Midbrain (tissue), 1 donor: ENCODE measurements around the gene PRDM10.
"Not testable (repeated sequence)": the region's sequence is repeated elsewhere in the genome, so short reads cannot be mapped to it uniquely, and the experiment has no call there.

ENCODE experiments used
- DNase-seq: peaks from one replicate; lab custom pipeline; 2025; lab: John Stamatoyannopoulos, UW

The PRDM10 gene

DNA sequence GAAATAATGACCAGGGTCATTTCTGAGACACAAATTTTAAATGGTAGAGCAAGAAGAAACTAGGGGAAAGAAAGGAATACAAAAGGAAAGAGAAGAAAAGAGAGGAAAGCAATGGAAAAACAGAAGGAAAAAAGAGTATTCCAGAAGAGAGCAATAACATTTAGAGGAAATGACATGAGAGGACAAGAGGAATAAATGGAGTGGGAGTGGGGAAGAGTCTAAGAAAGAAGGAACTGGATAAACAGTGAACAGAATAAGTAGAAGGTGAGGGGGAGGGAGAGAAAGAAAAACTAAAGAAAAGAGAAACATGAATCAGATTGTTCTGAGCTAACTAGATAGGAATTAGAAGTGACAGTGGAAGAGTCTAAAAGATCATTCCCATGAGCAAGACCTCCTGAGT is 28.4 kb downstream of the PRDM10 start:
- no peak for DNase-seq

DNA sequence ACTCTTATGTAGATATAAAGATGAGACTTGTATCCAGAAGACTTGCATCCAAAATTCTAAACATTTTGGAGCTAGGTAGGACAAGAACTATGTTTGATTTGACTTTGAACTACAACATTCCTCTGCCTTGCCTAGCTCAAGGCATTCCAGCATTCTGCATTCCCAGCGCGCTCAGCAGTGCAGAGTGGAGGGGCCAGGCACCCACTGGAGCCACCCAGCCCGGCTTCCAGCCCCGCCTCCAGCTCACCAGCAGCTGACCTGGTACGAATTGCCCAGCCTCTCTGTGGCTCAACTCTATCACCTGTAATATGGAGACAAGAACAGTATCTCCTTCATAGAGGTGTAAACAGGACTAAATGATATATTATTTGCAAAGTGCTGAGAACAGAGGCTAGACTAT is 28.8 kb downstream of the PRDM10 start:
- DNase-seq = no peak

DNA sequence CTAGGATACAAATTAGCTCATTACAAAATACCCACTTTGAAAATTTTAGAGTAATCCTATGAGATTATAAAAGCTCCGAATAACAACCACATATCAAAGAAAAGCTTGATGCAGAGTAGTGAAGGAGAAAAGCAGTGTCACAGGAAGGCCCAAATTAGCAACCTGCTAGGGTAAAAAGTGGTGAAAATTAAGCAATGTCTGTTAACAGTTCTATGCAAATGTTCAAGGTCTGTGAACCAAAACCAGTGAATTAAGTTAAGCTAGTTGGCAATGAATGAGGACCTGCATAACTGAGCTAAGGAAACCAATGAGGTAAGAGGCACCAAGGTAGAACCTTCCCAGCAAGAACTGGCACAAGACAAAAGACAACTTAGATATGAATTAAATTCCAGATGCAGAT is 29.6 kb downstream of the PRDM10 start:
- no peak for DNase-seq

DNA sequence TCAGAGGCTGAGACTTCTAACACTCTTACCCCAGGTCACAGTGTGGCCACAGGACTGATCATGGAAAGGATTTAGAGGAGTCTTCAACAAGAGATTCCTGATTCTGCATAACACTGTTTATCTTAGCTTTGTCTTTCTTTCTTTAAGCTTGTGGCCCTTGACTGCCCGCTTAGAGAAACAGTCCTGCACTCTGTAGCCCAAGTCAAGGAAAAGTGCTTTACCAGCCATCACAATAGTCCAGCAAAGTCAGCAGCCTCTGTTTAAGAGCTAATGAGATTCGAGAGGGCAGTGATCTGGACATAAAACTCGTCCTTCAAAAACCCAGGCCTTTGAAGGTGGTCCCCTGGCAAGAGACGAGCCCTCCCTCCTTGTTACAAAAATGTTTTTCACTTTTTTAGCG is 30.0 kb downstream of the PRDM10 start:
- DNase-seq = no peak

DNA sequence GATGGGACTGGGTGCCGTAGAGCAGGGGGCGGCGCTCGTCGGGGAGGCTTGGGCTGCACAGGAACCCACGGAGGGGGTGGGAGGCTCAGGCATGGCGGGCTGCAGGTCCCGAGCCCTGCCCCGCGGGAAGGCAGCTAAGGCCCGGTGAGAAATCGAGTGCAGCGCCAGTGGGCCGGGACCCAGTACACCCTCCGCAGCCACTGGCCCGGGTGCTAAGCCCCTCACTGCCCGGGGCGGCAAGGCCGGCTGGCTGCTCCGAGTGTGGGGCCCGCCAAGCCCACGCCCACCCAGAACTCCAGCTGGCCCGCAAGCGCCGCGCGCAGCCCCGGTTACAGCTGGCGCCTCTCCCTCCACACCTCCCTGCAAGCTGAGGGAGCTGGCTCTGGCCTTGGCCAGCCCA is 30.8 kb downstream of the PRDM10 start:
- not testable (repeated sequence) for DNase-seq

DNA sequence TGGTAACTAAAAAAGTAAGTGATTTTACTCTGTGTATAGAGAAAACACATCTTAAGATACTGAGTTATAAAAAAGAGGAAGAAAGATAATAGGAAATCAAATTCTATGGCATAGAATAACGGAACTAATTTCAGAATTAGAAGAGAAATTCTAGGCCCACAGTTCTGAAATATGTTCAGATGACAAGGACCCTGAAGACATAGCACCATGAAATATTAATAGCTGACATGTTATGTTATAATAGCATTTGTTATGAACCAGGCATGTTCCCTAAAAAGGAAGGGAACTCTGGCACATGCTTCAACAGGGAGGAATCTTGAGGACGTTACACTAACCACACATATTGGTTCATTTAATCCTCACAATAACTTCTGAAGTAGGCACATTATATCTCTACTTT is 32.7 kb downstream of the PRDM10 start:
- DNase-seq = no peak

DNA sequence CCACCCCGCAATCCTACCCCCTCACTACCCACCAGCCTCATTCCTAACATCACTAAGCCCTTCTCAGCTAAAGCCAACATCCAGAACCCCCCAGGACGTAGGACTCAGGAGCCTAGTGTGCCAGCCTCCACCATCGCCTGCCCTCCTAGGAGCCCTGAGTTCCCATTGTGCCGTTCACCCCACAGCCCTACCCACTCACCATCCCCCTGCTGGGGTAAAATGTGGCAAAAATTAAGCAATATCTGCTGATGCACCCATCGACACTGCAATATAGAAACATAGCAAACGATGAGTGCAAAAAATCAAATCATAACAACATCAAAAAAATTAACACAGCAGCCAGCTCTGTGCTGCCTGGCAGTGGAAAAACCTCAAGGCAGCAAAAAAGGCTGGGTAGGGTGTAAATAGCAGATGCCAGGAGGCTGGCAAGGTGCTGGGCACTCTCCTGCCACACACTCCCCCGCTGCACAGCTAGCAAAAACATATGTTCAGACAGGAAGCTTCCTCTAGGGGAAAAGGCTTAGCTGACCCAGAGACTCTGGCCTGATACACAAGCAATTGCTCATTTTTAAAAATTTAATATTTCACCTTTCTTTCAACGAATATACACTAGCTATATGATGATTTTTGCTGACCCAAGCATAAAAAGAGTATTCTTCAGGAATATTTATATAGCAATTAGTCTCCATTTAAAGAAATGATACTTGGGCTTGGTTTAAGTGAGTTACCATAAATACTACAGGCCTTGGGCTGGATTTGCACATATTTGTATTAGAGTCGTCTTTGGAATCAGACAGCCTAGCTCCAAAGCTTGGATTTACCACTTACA is 33.8 kb downstream of the PRDM10 start:
- no peak for DNase-seq

DNA sequence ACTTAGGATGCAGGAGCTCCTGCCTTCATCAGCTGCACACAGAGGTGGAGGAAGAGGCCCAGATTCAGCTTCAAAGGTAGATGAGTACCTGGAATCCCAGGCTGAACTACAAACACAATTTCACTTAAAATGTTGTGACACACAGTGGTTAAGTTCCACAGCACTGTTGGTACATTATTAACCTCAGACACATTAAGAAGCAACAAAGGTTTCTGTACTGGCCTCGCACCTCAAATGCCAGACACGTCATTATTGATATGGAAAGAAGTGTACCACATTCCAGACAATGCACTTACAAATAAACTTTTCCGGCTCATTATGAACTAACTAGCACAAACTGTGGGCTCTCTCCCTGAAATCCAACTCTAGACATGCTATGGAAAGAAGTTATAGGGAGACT is 34.6 kb downstream of the PRDM10 start:
- DNase-seq = no peak

DNA sequence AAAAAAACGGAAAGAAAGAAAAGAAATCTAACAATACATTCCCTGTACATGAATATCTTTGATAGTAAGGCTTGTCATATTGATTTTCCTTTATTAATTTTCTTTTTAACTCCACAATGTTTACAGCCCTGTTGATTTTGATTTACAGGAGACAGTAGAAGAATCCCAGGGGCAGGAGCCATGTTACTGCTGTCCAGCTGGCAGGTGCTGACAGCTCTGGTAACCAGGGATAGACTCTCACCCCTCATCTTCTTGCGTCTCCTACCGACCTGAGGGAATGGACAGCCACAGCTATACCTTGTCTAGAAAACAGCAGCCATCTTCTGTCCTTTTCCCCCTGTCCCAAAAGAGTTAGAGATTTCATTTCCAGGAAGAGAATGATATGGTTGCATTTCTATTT is 37.4 kb downstream of the PRDM10 start:
- DNase-seq = no peak

DNA sequence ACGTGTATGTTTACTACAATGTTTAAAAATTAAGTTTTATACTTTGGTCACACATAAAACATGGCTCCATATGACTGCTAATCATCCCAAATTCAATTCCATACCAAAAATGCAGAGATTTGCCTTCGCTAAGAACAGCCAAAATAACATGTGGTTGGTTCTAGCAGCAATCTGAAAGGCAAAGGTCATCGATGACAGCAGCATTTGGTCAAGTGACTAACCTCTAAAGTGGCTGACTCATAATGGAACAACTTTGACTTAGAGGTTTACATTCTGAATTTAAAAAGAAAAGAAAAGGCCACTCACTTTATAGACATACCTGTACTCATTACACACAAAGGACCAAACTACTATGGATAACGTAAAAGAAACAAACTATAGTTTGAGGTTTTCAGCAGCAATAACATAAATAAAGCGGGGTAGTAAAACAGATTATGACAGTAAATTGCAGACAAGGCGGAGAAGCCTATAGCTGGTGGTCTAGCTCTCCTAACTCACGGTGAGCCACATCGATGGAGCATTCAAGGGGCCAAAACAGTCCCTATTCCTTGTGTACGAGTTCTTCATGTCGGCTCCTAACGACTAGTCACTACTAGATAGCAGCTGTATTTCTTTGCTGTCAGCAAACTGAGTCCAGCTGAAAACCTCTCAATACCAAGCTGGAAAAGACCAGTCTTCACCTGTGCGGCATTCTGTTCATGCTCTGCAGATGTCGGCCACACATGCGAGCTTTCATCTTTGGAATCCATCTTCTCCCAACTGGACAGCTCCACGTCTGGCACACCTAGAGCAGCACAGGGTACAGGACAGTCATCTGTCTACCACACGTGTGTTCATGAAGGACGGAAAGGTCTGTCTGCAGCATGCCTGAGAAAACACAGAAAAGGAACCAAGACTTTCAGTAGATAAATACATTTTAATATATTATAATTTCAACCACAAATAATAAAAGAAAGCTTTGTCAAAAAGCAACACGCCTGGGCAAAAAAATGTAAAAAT is 42.1 kb downstream of the PRDM10 start:
- DNase-seq = no peak

DNA sequence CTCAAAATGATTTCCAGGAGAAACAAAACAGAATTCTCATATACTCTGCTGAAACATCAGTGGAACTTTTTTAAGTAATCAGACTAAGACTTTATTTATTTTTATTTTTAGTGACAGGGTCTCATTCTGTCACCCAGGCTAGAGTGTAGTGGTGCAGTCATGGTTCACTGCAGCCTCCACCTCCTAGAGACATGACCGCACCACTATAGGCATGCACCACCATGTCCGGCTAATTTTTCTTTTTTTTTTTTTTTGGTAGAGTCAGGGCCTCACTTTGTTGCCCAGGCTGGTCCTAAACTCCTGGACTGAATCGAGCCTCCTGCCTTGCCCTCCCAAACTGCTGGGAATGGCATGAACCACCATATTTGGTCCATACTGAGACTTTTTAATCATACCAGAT is 42.9 kb downstream of the PRDM10 start:
- no peak for DNase-seq

DNA sequence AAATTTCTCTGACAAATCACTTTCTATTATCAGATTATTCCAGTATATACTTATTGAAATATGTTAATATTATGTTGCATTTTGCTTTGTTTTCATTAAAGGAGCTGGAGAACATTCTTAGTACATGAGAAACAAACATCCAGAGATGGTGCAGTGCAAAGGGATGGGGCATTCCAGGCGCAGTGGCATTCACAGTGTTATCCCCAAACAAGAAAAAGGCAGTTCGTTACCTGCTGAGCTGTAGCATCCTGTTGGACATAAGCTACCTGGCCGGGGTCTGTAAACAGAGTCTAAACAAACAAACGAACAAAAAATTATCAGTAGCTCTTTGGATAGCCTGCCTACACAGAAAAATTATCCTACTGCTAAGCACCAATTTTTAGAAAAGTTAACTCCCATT is 47.4 kb downstream of the PRDM10 start:
- no peak for DNase-seq

DNA sequence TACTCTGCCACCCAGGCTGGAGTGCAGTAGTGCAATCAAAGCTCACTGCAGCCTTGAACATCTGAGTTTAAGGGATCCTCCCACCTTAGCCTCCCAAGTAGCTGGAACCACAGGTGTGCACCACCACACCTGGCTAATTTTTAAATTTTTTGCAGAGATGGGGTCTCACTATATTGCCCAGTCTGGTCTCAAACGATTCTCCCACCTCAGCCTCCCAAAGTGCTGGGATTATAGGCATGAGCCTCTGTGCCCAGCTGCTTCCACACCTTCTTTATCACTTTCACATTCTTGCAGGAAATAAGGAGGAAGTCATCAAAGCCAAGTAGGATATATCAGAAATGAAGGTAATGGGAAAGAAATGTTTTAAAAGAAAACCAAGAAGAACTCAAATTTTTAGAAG is 47.9 kb downstream of the PRDM10 start:
- DNase-seq = not testable (repeated sequence)

DNA sequence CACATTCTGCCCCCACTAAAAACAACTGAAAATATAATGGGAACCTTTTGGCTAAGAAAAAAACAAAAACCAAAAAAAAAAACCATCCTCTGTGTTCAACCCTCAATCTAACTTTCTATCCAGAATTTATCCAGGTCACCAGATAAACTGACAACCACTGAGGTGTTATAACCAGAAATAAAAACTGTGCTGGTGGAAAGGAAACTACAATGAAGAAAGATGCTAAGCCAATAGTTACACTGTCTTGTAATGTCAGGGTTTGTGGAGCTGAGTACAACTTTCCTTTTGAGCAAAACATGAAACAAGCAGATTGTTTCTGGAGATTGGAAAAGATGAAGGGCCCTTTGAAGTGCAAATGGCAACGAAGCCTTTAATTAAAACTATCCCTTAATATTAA is 50.8 kb downstream of the PRDM10 start:
- DNase-seq = no peak

DNA sequence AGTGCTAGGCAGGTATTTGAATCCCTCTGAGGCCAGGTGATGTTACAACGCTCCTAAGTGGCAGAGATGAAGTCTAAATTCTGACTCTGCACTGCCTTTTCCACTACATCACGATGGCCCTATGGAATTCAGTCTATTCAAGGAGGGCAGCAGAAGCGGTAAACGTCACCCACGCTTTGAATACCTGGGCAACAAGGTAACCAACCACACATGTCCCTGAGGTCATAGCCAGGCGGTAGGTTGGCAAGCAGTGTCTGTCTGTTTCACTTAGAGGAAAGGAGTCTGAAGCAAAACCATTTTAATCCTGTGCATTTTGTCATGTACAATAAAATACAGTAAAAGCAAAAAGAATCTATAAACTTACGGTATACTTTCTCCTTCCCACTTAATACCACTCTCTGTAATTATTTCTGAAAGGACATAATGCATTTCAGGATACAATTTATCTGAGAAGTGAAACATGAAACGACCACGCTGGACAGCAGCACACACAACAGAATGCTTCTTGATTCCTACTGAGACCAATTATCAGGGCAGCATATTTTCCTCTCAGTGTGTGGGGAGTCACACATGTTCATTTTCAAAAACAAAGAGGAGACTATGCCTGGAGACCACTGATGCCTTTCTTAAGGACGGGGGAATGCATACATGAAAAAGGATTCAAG is 51.3 kb downstream of the PRDM10 start:
- DNase-seq = no peak

DNA sequence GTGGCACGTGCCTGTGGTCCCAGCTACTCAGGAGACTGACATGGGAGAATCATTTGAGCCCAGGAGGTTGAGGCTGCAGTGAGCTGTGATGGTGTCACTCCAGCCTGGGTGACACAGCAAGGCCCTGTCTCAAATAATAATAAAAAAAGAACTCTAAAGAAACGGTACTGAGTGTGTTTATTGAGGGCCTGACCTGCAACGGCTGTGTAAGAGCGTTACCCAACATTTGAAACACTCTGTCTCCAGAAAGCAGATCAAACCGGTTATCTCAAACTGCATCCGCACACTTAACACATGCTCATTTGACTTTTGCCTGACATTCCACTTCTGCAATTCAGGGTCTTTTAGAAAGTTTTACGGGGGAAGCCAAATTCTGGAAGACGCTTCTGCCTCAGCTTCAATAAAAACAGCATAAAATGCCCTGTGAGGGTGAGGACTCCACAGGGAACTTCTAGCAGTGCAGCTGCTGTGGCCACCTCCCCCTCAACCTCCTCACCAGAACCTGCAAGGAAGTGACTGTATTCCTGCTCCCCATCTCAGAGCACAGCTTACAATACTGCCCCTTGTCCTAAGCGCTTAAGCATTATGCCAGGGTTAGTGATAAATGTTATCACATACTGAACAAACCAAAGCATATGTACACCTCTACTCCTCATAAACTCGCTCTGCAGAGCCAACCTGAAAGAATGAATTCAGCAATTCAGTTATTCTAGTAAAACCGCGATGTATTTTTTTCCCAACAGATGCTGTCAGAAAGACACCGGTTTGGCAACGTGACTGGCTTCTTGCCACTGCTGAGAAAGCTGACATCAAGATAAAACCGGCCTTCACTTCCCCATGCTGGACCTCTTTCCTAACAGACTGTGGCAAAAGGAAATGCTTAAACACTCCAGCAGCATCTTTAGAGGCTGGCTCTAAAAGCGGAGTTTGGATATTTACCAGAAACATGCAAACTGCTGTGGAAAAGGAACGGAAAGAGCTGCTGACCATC is 52.2 kb downstream of the PRDM10 start:
- peak; percentile 21 for DNase-seq

DNA sequence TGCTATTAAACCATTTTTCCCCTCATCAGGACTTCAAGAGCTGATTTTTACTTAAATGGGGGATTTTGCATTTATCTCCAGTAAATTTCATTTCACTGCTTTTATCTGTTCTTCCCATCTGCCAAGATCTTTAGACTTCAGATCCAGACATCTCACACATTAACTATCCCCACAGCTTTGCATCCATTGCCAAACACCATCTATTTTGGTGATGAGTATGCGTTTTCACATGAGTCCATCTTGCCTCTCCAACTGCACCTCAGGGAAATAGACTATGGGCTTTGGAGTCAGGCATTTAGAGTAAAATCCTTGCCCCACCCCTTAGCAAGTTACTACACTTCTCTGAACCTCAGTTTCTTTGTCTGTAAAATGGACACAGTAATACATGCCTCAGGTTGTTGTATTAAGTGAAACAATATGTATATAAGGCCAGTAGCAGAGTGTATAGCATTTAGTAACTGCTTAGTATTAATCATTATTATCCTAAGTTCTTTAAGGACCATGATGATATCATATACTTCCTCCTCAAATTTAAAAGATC is 53.6 kb downstream of the PRDM10 start:
- DNase-seq = no peak

DNA sequence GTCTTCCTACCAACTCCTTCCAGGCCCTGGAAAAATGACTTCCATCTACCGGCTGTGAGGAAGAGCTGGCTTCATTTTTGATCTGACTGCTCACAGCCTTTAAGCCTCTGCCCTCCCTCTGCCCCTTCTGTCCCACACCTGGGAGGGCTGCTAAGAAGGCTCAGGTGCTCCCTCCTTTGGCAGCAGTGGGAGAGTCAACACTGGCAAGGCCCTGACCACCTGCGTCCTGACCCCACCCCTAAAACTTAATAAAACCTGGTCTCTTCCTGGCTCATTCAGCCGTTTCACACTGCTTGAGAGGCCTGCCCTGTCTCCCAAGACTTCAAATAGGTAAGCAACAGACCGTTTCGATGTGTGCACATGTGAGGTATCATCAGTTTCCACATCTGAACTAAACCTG is 55.2 kb downstream of the PRDM10 start:
- DNase-seq = no peak

DNA sequence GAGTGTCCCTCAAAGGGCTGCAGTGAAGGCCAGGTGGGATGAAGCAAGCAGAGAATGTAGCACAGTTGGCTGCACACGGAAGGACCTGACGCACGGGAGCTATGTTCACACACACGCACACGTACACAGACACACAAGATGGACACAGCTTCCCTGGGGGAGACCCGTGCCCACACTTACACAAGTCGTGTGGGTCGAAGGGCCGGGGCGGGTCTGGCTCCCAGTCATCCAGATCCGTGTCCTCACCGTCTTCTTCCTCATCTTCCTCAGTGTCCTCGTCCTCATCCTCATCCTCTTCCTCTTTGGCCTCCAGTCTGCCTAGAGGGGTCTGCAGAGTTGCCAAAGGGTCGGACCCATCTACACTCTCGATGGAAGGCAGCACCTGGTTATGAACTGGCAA is 55.7 kb downstream of the PRDM10 start:
- no peak for DNase-seq

DNA sequence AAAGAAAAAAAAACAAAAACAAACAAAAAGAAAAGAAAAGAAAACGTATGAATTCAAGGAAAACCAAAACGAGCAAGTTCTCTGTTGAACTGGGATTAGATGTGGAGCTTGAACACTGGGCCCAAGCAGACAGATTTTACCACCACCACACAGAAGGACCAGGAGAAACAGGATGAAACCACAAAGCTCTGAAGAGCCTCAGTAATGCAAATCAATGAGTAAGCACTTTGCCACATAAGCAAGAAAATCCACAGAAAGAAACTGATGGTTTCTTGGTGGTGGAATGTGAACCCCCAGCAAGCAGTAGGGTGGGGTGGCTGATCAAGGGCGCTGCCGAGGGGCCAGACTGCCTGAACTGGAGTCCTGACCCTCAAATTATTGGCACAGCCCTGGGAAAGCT is 56.4 kb downstream of the PRDM10 start:
- DNase-seq = no peak

DNA sequence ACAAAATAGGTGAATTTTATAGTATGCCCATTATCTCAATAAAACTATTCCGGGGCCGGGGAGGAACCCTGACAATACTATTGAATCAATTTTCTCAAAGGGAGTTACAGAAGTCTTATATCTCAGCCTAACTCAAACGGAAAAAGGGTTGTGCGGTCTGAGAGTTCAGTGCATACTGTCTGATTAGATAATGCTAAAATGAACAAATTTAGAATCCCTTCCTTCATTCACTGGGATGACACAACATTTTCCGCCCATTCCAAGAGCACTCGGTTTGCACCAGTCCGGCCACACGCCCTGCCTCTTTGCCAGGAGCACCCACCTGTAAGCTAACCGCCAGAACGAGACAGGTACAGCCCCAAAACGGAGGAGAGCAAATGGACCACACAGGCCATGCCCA is 57.3 kb downstream of the PRDM10 start:
- no peak for DNase-seq
